ENCODE data around the gene MYT1. TPM values are rescaled to one million over a fixed set of nuclear protein-coding genes. Genes with fewer than 3 reads are reported as not detected.

MYT1 gene
- polyA plus RNA-seq, 1 of the 3 experiments (the other 2 are of a cell fraction), result 0.10 TPM

DNA sequence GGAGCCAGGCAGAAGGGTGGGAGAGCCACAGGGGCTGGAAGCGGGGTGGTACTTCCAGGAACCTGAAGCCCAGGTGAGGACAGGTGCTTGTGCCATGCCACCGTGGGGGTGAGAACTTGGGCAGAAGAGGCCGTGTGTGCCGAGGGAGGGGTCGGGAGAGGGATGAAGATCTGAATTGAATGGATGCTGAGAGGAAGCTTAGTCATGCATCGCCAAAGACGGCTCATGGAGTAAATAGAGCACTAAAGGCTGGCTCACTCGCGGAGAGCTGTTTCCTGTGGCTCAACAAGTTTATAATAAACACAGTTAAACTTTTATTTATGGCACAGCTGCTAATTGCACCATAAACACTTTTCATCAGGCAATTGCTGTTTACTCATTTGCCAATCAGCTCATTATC is 21.7 kb upstream of the MYT1 start:
- Histone ChIP-seq H2AFZ (ENCODE audit: low read depth) (no peak overlapping the region), H3K36me3 (replicated peaks in 1 of 2; ENCODE audit: control insufficient read depth in 1 of 2, insufficient read depth in 2 of 2, low read length in 1 of 2) (no peaks in the 10 kb centered on the region), H3K4me1 (ENCODE audit: control insufficient read depth in 1 of 2, insufficient read depth in 2 of 2, low read depth in 1 of 2, low read length in 1 of 2) (peaks cover 0 to 20% of the 10 kb centered on the region in 2 experiments; a peak in 1 of 4 replicates), H3K9me2 (no peaks in the 10 kb centered on the region), H3K27ac (ENCODE audit: low read depth in 2 of 2, low read length in 1 of 2) (no peak overlapping the region), H3K27me3 (ENCODE audit: insufficient read depth) (no peaks in the 10 kb centered on the region), H3K9ac (no peak overlapping the region), H3K9me3 (no peaks in the 10 kb centered on the region), H4K20me1 (ENCODE audit: insufficient read depth) (no peaks in the 10 kb centered on the region), H3K4me3 (ENCODE audit: low read depth in 2 of 2, low read length in 1 of 2) (no peak overlapping the region), H3F3A (replicated peaks; ENCODE audit: insufficient read depth) (no peaks in the 10 kb centered on the region), H3K4me2 (no peak overlapping the region), H3K79me2 (ENCODE audit: insufficient read depth) (no peaks in the 10 kb centered on the region)
- POLR2A ChIA-PET, result interaction anchor here (0.6 to 1.4 kb wide), 2 partner anchors 22 to 146 kb away, joined by 3 read pairs; partner anchors contain the start of gene MYT1
- peak; percentile 8 for DNase-seq
- CTCF ChIA-PET, result interaction anchor here (1.5 kb wide), 1 partner anchor 41 kb away, joined by 3 read pairs; no protein-coding TSS in a partner anchor
- 51% methylated on average over 9 of the region's 9 CpGs for WGBS (ENCODE audit: low lambda C conversion rate)
- TF ChIP-seq EP300 (IDR thresholded peaks at IDR 0.05; ENCODE audit: borderline replicate concordance in 1 of 2, low read depth in 1 of 2, low read length in 1 of 2), result no peak
- no peak for TF ChIP-seq ELF1 (IDR thresholded peaks at IDR 0.05)
- TF ChIP-seq JUND (IDR thresholded peaks at IDR 0.05), result no peak
- TF ChIP-seq FOXJ3 (CRISPR knock-in tag; IDR thresholded peaks at IDR 0.05), result no peak
- TF ChIP-seq RFX5 (IDR thresholded peaks at IDR 0.05; ENCODE audit: low read length), result no peak
- TF ChIP-seq SMC3 (IDR thresholded peaks at IDR 0.05; ENCODE audit: low read depth, low read length), result no peak
- no peak for TF ChIP-seq SIN3A (IDR thresholded peaks at IDR 0.05; ENCODE audit: borderline replicate concordance, low read depth, low read length)
- no peak for TF ChIP-seq FOSL2 (IDR thresholded peaks at IDR 0.05; ENCODE audit: borderline replicate concordance, low read depth)
- TF ChIP-seq CHD2 (IDR thresholded peaks at IDR 0.05; ENCODE audit: low read length, partially characterized antibody), result no peak
- TF ChIP-seq GATA2 (CRISPR knock-in tag; IDR thresholded peaks at IDR 0.05), result no peak
- no peak for TF ChIP-seq NFIC (IDR thresholded peaks at IDR 0.05; ENCODE audit: borderline replicate concordance)
- TF ChIP-seq USF2 (IDR thresholded peaks at IDR 0.05; ENCODE audit: borderline replicate concordance, low read depth, low read length), result no peak
- TF ChIP-seq, protein P1, sequence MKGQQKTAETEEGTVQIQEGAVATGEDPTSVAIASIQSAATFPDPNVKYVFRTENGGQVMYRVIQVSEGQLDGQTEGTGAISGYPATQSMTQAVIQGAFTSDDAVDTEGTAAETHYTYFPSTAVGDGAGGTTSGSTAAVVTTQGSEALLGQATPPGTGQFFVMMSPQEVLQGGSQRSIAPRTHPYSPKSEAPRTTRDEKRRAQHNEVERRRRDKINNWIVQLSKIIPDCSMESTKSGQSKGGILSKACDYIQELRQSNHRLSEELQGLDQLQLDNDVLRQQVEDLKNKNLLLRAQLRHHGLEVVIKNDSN (IDR thresholded peaks at IDR 0.05; ENCODE audit: borderline replicate concordance, low read depth), result no peak
- TF ChIP-seq YY1 (IDR thresholded peaks at IDR 0.05; ENCODE audit: low read depth), result no peak
- no peak for TF ChIP-seq MXI1 (IDR thresholded peaks at IDR 0.05; ENCODE audit: low read depth, low read length)
- no peak for TF ChIP-seq TAF1 (IDR thresholded peaks at IDR 0.05; ENCODE audit: borderline replicate concordance, low read depth, low read length)
- TF ChIP-seq, protein P2, sequence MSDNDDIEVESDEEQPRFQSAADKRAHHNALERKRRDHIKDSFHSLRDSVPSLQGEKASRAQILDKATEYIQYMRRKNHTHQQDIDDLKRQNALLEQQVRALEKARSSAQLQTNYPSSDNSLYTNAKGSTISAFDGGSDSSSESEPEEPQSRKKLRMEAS (IDR thresholded peaks at IDR 0.05; ENCODE audit: low read depth), result no peak
- no peak for TF ChIP-seq RAD21 (IDR thresholded peaks at IDR 0.05; ENCODE audit: low read length)
